ENCODE data around the gene HOXD11.

HOXD11 gene

GRCh38 chr2:176105078-176105729 lies 1.9 kb upstream of the HOXD11 start:
- DNase-seq (ENCODE audit: low read depth in 2 of 3, low spot score in 2 of 3) = no peak

- no peak for DNase-seq (ENCODE audit: low read depth in 2 of 3, low spot score in 2 of 3)
Observed at GRCh38 chr2:176105730-176106580, 1.1 kb upstream of the HOXD11 start.

GRCh38 chr2:176107731-176108181 lies 676 bp downstream of the HOXD11 start:
- no peak for DNase-seq (ENCODE audit: low read depth in 2 of 3, low spot score in 2 of 3)

DNA sequence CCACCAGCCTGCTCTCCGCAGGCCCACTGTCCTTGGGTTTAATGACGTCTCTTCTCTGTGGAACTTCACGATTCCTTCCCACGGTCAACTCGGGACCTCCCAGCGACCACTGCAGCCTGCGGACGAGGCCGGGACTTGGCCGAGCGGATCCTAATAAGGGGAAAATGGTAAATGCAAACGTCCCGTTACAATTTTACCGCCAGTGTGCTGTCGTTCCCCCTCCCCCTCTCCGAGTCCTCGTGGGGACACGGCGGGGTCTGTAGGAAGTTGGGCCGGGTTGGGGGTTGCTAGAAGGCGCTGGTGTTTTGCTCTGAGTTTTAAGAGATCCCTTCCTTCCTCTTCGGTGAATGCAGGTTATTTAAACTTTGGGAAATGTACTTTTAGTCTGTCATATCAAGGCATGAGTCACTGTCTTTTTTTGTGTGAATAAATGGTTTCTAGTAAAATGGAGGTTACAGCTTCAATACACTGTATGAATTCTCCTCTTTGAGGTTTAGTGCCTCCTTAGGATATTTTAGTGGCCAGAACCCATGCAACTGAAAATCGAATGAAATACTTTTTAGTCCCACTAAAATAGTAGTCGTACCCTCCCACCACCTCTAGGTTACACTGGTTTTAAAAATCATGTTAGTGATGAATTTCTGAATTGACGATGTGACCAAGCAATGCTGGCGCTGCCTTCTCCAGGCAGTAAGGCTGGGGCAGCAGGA lies 2.3 kb downstream of the HOXD11 start:
- DNase-seq (ENCODE audit: low read depth in 2 of 3, low spot score in 2 of 3) = no peak

GRCh38 chr2:176109946-176110345 lies 2.9 kb downstream of the HOXD11 start:
- DNase-seq (ENCODE audit: low read depth in 2 of 3, low spot score in 2 of 3) = no peak

DNA sequence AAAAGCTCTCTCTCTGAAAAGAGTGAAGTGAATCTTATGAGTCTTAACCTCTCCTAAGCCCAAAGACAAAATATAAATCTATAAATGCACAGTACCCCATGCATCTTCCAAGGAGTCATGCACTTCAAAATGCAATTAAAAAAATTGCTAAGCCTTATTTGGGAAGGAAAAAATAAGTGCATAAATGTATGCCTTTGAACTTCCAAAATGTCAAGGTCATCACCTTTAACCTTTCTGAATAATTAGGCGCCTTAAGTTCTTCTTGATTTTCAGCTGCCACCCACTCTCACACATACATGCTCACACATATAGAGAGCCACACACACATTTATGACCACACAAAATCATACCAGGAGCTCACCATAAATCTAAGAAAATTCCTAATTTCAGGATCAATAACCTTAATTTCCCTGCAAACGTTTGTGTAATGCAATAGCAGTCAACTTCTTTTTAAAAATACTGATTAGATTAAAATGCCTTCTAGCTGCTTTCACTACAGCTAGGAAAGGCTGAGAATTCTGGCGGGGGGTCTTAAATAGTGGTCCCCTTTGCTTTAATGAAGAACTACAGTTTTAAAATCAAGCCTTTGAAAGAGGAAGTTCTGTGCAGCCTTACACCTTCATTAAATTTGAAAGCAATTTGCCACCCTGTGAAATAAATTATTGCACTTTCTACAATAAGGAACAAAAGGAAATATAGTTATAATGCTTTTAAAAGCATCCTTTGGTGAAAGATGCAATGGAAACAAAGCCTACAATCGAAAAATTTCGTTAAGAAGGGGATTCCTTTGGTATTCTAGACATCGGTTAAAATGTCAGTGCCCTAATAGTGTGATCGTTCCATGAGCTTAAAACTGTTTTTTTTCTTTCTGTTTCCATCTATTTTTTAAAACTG lies 3.6 kb downstream of the HOXD11 start:
- DNase-seq (ENCODE audit: low read depth in 2 of 3, low spot score in 2 of 3) = no peak

GRCh38 chr2:176111309-176111663 lies 4.2 kb downstream of the HOXD11 start:
- no peak for DNase-seq (ENCODE audit: low read depth in 2 of 3, low spot score in 2 of 3)

GRCh38 chr2:176111846-176112374 lies 4.8 kb downstream of the HOXD11 start:
- DNase-seq (ENCODE audit: low read depth in 2 of 3, low spot score in 2 of 3) = no peak

GRCh38 chr2:176112375-176113302 lies 5.6 kb downstream of the HOXD11 start:
- no peak for DNase-seq (ENCODE audit: low read depth in 2 of 3, low spot score in 2 of 3)

GRCh38 chr2:176114120-176114929 lies 7.2 kb downstream of the HOXD11 start:
- no peak for DNase-seq (ENCODE audit: low read depth in 2 of 3, low spot score in 2 of 3)

GRCh38 chr2:176114930-176115625 lies 8.0 kb downstream of the HOXD11 start:
- DNase-seq (ENCODE audit: low read depth in 2 of 3, low spot score in 2 of 3) = no peak

- no peak for DNase-seq (ENCODE audit: low read depth in 2 of 3, low spot score in 2 of 3)
Observed at GRCh38 chr2:176115883-176116813, 9.1 kb downstream of the HOXD11 start, which contains the start of gene HOXD10. TSS of gene HOXD10 (plus strand) at chr2:176116778. CDS start at chr2:176116834, 56 bp downstream.

GRCh38 chr2:176117162-176117822 lies 10.2 kb downstream of the HOXD11 start:
- no peak for DNase-seq (ENCODE audit: low read depth in 2 of 3, low spot score in 2 of 3)

GRCh38 chr2:176117823-176118371 lies 10.8 kb downstream of the HOXD11 start:
- no peak for DNase-seq (ENCODE audit: low read depth in 2 of 3, low spot score in 2 of 3)

GRCh38 chr2:176118601-176119339 lies 11.7 kb downstream of the HOXD11 start:
- no peak for DNase-seq (ENCODE audit: low read depth in 2 of 3, low spot score in 2 of 3)

Data from activated CD8-positive, alpha-beta memory T cell treated with anti-CD3 and anti-CD28 coated beads for 48 hours (primary cell).